Measurements from ENCODE around the gene CASP9. TPM values are rescaled to one million over a fixed set of nuclear protein-coding genes. Genes with fewer than 3 reads are reported as not detected.

The CASP9 gene
- total RNA-seq, 1 experiment from 2014 or later = 15.9 TPM

DNA sequence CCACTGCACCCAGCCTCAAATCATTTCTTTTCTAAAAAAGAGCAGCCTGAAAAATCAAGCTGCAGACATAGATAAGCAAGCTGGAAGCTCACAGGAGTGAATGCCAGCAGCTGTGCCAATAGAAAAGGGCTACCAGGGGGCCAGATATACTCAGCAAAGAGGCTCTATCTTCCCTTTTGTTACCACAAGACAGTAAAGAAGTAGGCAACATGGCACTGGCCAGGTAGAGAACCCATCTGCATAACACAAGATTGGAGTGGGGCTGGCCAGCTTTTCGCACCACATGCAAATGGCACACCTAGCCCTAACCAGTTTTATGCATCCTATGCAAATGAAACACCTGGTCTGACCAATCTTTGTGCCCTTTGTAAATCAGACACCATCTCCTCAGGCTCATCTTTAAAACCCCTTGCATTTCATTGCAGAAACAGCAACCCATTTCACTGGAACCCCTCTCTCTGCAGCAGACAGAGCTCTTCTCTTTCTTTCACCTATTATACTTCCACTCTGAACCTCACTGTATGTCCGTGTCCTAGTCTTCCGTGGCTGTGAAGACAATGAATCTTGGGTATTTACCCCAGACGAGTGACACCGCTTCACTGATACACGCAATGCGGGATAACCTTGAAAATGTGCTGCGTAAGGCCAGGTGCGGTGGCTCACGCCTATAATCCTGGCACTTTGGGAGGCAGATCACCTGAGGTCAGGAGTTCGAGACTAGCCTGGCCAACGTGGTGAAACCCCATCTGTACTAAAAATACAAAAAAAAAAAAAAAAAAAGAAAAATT is 15.1 kb downstream of the CASP9 start:
- Histone ChIP-seq H3K4ac (ENCODE audit: low read depth, low read length) (no peak overlapping the region), H4K20me1 (ENCODE audit: control insufficient read depth, insufficient read depth, insufficient read length) (no peaks in the 10 kb centered on the region), H2BK15ac (ENCODE audit: low read depth, low read length) (no peak overlapping the region), H3K23me2 (ENCODE audit: insufficient read length, low read depth, low read length, poor library complexity, severe bottlenecking) (no peaks in the 10 kb centered on the region), H2AFZ (ENCODE audit: low read length) (no peak overlapping the region), H4K91ac (ENCODE audit: insufficient read length, low read depth, low read length) (no peak overlapping the region), H3K79me2 (ENCODE audit: insufficient read depth, low read length) (no peaks in the 10 kb centered on the region), H2BK20ac (ENCODE audit: low read depth, low read length, poor library complexity, severe bottlenecking) (no peak overlapping the region), H3K4me1 (ENCODE audit: insufficient read depth, low read length) (peaks cover 9% of the 10 kb centered on the region; the same call in 1 of the 2 replicates), H4K8ac (replicated peaks; ENCODE audit: insufficient read length, low read depth, low read length) (no peak overlapping the region), H3K14ac (ENCODE audit: insufficient read depth, low read length) (peak overlapping the region; percentile 9; the same call in 1 of the 2 replicates), H4K5ac (ENCODE audit: insufficient read length, low read depth, low read length) (no peak overlapping the region), H3K9me3 (ENCODE audit: control insufficient read depth, low read depth, low read length) (no peaks in the 10 kb centered on the region), H2BK120ac (ENCODE audit: low read depth, low read length, poor library complexity, severe bottlenecking) (no peak overlapping the region), H2AK5ac (ENCODE audit: insufficient read length, low read length) (no peak overlapping the region), H2BK12ac (ENCODE audit: insufficient read length, low read depth, low read length) (no peak overlapping the region), H3K23ac (ENCODE audit: insufficient read length, low read depth, low read length) (no peak overlapping the region), H3K27me3 (ENCODE audit: insufficient read depth, low read length) (no peaks in the 10 kb centered on the region), H3K27ac (ENCODE audit: insufficient read length, low read depth, low read length) (peak overlapping the region; percentile 80), H3K9ac (ENCODE audit: extremely low read depth, insufficient read length, low read length) (no peak overlapping the region), H3T11ph (ENCODE audit: low read length) (no peak overlapping the region), H3K79me1 (ENCODE audit: insufficient read depth, low read depth, low read length, poor library complexity, severe bottlenecking) (no peaks in the 10 kb centered on the region), H3K56ac (ENCODE audit: insufficient read length, low read depth, low read length) (no peak overlapping the region), H3K4me2 (ENCODE audit: insufficient read depth, insufficient read length, low read length) (peak overlapping the region; percentile 8), H3K18ac (ENCODE audit: insufficient read length, low read depth, low read length) (peak overlapping the region; percentile 2), H2BK5ac (ENCODE audit: insufficient read length, low read length) (no peak overlapping the region)
- Mint-ChIP-seq H3K36me3 (ENCODE audit: insufficient read depth in 1 of 3, low read depth in 3 of 3) (peaks cover 6 to 33% (median 12%) of the 10 kb centered on the region in 3 experiments; a peak in 6 of 7 replicates), H3K4me1 (peaks cover 31 to 46% of the 10 kb centered on the region in 2 experiments), H3K4me3 (peak overlapping the region in 1 of 2 experiments; percentile 30; a peak in 3 of 5 replicates), H3K9me3 (no peaks in the 10 kb centered on the region), H3K27me3 (ENCODE audit: low read depth) (no peaks in the 10 kb centered on the region), H3K27ac (peak overlapping the region; percentile 91 to 99 (median 91))
- WGBS (ENCODE audit: extremely low coverage, insufficient read length, low lambda C conversion rate) = no CpG with 5 or more reads among the region's 12 CpGs
- TF ChIP-seq CTCF (conservative IDR thresholded peaks at IDR 0.05) = no peak
- DNase-seq = peak; percentile 94
